Measurements from ENCODE around the gene LYPD1. TPM values are rescaled to one million over a fixed set of nuclear protein-coding genes. Genes with fewer than 3 reads are reported as not detected.

LYPD1 gene
- total RNA-seq, 1 donor from 2014 or later = 61.6 TPM

DNA sequence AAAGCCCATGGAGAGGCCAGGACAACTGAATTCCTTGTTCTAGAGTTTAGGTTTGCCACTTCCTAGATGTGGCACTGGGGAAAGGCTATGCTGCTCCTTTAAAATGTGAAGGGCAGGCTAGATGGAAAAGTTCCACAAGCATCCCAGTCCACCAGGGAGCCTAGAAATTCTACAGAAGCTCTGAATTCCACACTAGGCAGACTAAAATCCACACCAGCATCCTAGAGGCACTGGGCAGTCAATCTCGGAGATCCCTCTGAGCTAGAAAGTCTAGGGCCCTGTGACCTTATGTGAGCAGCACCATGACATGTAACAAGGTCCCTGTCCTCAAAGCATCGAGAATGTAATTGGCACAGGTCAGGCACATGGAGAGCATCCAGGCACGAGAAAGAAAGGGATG, 71.5 kb downstream of the LYPD1 start:
- Histone ChIP-seq H3K9me3 (ENCODE audit: insufficient read depth, low read depth, low read length) (no peaks in the 10 kb centered on the region), H3K4me3 (ENCODE audit: insufficient read depth, low read depth, low read length) (no peak overlapping the region), H3K36me3 (ENCODE audit: insufficient read depth, low read length) (no peaks in the 10 kb centered on the region), H3K4me2 (ENCODE audit: low read length) (no peak overlapping the region), H3K79me2 (ENCODE audit: insufficient read depth, low read length) (no peaks in the 10 kb centered on the region), H3K9ac (ENCODE audit: low read length) (no peak overlapping the region), H3K4me1 (ENCODE audit: insufficient read depth, low read length) (peaks cover 1% of the 10 kb centered on the region), H3K27me3 (ENCODE audit: insufficient read depth, low read length) (no peaks in the 10 kb centered on the region), H3K27ac (ENCODE audit: low read depth, low read length) (no peak overlapping the region), H2AFZ (ENCODE audit: low read depth, low read length) (no peak overlapping the region), H4K20me1 (ENCODE audit: insufficient read depth, low read length) (peaks cover 4% of the 10 kb centered on the region)
- FAIRE-seq = no peak
- Mint-ChIP-seq H3K27me3 (ENCODE audit: low read depth, unreplicated experiment) (peaks cover 7% of the 10 kb centered on the region), H3K27ac (ENCODE audit: unreplicated experiment) (no peak overlapping the region), H3K9me3 (ENCODE audit: unreplicated experiment) (peaks cover 2% of the 10 kb centered on the region), H3K4me3 (ENCODE audit: unreplicated experiment) (no peak overlapping the region), H3K36me3 (ENCODE audit: low read depth, unreplicated experiment) (peaks cover 3% of the 10 kb centered on the region), H3K4me1 (ENCODE audit: low read depth, unreplicated experiment) (peaks cover 5% of the 10 kb centered on the region)
- DNase-seq (ENCODE audit: low read depth) = no peak
- TF ChIP-seq, protein P1, sequence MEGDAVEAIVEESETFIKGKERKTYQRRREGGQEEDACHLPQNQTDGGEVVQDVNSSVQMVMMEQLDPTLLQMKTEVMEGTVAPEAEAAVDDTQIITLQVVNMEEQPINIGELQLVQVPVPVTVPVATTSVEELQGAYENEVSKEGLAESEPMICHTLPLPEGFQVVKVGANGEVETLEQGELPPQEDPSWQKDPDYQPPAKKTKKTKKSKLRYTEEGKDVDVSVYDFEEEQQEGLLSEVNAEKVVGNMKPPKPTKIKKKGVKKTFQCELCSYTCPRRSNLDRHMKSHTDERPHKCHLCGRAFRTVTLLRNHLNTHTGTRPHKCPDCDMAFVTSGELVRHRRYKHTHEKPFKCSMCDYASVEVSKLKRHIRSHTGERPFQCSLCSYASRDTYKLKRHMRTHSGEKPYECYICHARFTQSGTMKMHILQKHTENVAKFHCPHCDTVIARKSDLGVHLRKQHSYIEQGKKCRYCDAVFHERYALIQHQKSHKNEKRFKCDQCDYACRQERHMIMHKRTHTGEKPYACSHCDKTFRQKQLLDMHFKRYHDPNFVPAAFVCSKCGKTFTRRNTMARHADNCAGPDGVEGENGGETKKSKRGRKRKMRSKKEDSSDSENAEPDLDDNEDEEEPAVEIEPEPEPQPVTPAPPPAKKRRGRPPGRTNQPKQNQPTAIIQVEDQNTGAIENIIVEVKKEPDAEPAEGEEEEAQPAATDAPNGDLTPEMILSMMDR (IDR thresholded peaks at IDR 0.05; ENCODE audit: insufficient read depth, low read depth, low read length) = no peak
- TF ChIP-seq EZH2 (IDR thresholded peaks at IDR 0.05; ENCODE audit: insufficient read depth, low read length) = no peak

DNA sequence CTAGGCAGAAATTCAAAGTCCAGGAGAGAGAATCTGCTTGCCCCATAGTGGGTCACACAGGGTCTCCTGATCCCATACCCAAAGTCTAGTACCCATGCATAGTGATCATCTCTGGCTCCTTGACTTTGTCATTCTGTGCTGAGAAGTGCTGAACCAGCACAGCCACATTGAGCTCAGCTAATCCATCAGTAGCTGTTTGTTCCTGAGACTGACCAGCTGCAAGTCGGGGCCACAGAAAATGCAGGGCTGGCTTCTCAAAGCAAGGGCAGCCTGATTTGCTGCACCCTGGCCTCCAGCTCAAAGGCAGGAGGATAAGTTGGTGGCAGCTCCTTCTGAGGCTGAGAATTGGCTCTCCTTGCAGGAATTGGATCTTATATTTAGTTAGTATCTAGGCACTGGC, 72.2 kb downstream of the LYPD1 start:
- Histone ChIP-seq H4K20me1 (ENCODE audit: insufficient read depth, low read length) (peaks cover 6% of the 10 kb centered on the region), H3K9ac (ENCODE audit: low read length) (no peak overlapping the region), H3K4me3 (ENCODE audit: insufficient read depth, low read depth, low read length) (no peak overlapping the region), H3K9me3 (ENCODE audit: insufficient read depth, low read depth, low read length) (no peaks in the 10 kb centered on the region), H3K4me1 (ENCODE audit: insufficient read depth, low read length) (peaks cover 3% of the 10 kb centered on the region), H3K79me2 (ENCODE audit: insufficient read depth, low read length) (no peaks in the 10 kb centered on the region), H3K4me2 (ENCODE audit: low read length) (no peak overlapping the region), H2AFZ (ENCODE audit: low read depth, low read length) (no peak overlapping the region), H3K27me3 (ENCODE audit: insufficient read depth, low read length) (no peaks in the 10 kb centered on the region), H3K27ac (ENCODE audit: low read depth, low read length) (no peak overlapping the region), H3K36me3 (ENCODE audit: insufficient read depth, low read length) (no peaks in the 10 kb centered on the region)
- H3K36me3 Mint-ChIP-seq (ENCODE audit: low read depth, unreplicated experiment) = peaks cover 3% of the 10 kb centered on the region
- H3K27ac Mint-ChIP-seq (ENCODE audit: unreplicated experiment) = no peak overlapping the region
- peaks cover 2% of the 10 kb centered on the region for H3K9me3 Mint-ChIP-seq (ENCODE audit: unreplicated experiment)
- no peak overlapping the region for H3K4me3 Mint-ChIP-seq (ENCODE audit: unreplicated experiment)
- no peak for DNase-seq (ENCODE audit: low read depth)
- H3K4me1 Mint-ChIP-seq (ENCODE audit: low read depth, unreplicated experiment) = peaks cover 11% of the 10 kb centered on the region
- TF ChIP-seq EZH2 (IDR thresholded peaks at IDR 0.05; ENCODE audit: insufficient read depth, low read length) = no peak
- TF ChIP-seq, protein P1 (IDR thresholded peaks at IDR 0.05; ENCODE audit: insufficient read depth, low read depth, low read length) = no peak
- peaks cover 7% of the 10 kb centered on the region for H3K27me3 Mint-ChIP-seq (ENCODE audit: low read depth, unreplicated experiment)
- FAIRE-seq = no peak

DNA sequence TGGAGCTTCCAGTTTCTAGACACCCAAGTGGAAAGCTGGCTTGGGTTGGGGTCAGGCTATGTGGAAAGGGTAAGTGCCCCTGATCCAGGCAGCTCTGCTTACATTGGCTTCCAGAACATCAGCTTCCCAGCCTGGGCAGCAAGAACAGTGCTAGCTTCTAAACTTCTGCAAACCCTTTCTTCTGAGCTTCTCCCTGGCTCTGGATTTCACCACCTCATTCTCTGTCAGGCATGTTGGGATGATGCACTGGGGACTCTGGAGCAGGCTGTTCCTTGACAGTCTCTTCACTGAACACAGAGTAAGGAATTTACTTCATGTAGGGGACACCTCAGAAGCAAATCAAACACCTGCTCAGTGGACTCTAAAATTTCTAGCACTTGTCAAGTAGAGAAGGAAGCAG, 72.8 kb downstream of the LYPD1 start:
- Mint-ChIP-seq H3K9me3 (ENCODE audit: unreplicated experiment) (peaks cover 2% of the 10 kb centered on the region), H3K4me3 (ENCODE audit: unreplicated experiment) (no peak overlapping the region), H3K36me3 (ENCODE audit: low read depth, unreplicated experiment) (peaks cover 3% of the 10 kb centered on the region), H3K27ac (ENCODE audit: unreplicated experiment) (no peak overlapping the region), H3K27me3 (ENCODE audit: low read depth, unreplicated experiment) (peaks cover 7% of the 10 kb centered on the region), H3K4me1 (ENCODE audit: low read depth, unreplicated experiment) (peaks cover 11% of the 10 kb centered on the region)
- no peaks in the 10 kb centered on the region for H3K79me2 ChIP-seq (ENCODE audit: insufficient read depth, low read length)
- TF ChIP-seq EZH2 (IDR thresholded peaks at IDR 0.05; ENCODE audit: insufficient read depth, low read length) = no peak
- TF ChIP-seq, protein P1 (IDR thresholded peaks at IDR 0.05; ENCODE audit: insufficient read depth, low read depth, low read length) = no peak
- H3K4me1 ChIP-seq (ENCODE audit: insufficient read depth, low read length) = peaks cover 3% of the 10 kb centered on the region
- no peak overlapping the region for H2AFZ ChIP-seq (ENCODE audit: low read depth, low read length)
- no peak for DNase-seq (ENCODE audit: low read depth)
- no peak overlapping the region for H3K9ac ChIP-seq (ENCODE audit: low read length)
- no peaks in the 10 kb centered on the region for H3K36me3 ChIP-seq (ENCODE audit: insufficient read depth, low read length)
- no peak overlapping the region for H3K27ac ChIP-seq (ENCODE audit: low read depth, low read length)
- H3K4me3 ChIP-seq (ENCODE audit: insufficient read depth, low read depth, low read length) = no peak overlapping the region
- H3K4me2 ChIP-seq (ENCODE audit: low read length) = no peak overlapping the region
- H4K20me1 ChIP-seq (ENCODE audit: insufficient read depth, low read length) = peaks cover 6% of the 10 kb centered on the region
- H3K27me3 ChIP-seq (ENCODE audit: insufficient read depth, low read length) = no peaks in the 10 kb centered on the region
- H3K9me3 ChIP-seq (ENCODE audit: insufficient read depth, low read depth, low read length) = no peaks in the 10 kb centered on the region
- no peak for FAIRE-seq
